Glutamatergic neuron (in vitro differentiated cells): ENCODE measurements around the gene CNTNAP2. TPM values are rescaled to one million over a fixed set of nuclear protein-coding genes. Genes with fewer than 3 reads are reported as not detected.

ENCODE experiments used
- DNase-seq: peaks from one replicate; pipeline ENCODE4 v3.0.0; 2022
- H3K27ac Mint-ChIP-seq: one replicate; pipeline ENCODE4 v1.8.0; 2020; ENCODE audit warnings: mild to moderate bottlenecking, mixed read lengths, inconsistent platforms; ENCODE audit not compliant: unreplicated experiment
- H3K27me3 Mint-ChIP-seq: one replicate; pipeline ENCODE4 v1.8.0; 2020; ENCODE audit warnings: mild to moderate bottlenecking, moderate library complexity, mixed read lengths, inconsistent platforms; ENCODE audit not compliant: unreplicated experiment
- H3K36me3 Mint-ChIP-seq: one replicate; pipeline ENCODE4 v1.8.0; 2020; ENCODE audit warnings: mild to moderate bottlenecking, mixed read lengths, inconsistent platforms; ENCODE audit not compliant: unreplicated experiment
- H3K4me1 Mint-ChIP-seq: one replicate; pipeline ENCODE4 v1.8.0; 2020; ENCODE audit warnings: mild to moderate bottlenecking, low read depth, mixed read lengths, inconsistent platforms; ENCODE audit not compliant: unreplicated experiment
- H3K4me3 Mint-ChIP-seq: one replicate; pipeline ENCODE4 v1.8.0; 2020; ENCODE audit warnings: mild to moderate bottlenecking, mixed read lengths, inconsistent platforms; ENCODE audit not compliant: unreplicated experiment
- H3K9me3 Mint-ChIP-seq: one replicate; pipeline ENCODE4 v1.8.0; 2020; ENCODE audit warnings: mild to moderate bottlenecking, moderate library complexity, mixed read lengths, inconsistent platforms; ENCODE audit not compliant: unreplicated experiment
- CTCF ChIP-seq: fragments of 200-600 bp; sonication (generic); IDR thresholded peaks from one replicate; pipeline ENCODE4 v1.5.0; 2021; ENCODE audit not compliant: partially characterized antibody, unreplicated experiment
- total RNA-seq: library from RNA; stranded (reverse); fragmentation: NEBNext Ultra II Directional; extraction: Animal tissue kit (Norgen Biotek cat#: 25700); gene quantifications from one replicate; pipeline ENCODE4 v1.2.1, GENCODE V29; 2021; ENCODE audit not compliant: unreplicated experiment

The CNTNAP2 gene
- total RNA-seq, 1 donor from 2014 or later = 25.8 TPM

- no peaks in the 10 kb centered on the region for H3K27me3 Mint-ChIP-seq
- DNase-seq = no peak
- no peaks in the 10 kb centered on the region for H3K36me3 Mint-ChIP-seq
- no peak overlapping the region for H3K4me3 Mint-ChIP-seq
- no peak for TF ChIP-seq CTCF
- H3K9me3 Mint-ChIP-seq = peaks cover 4% of the 10 kb centered on the region
- peaks cover 5% of the 10 kb centered on the region for H3K4me1 Mint-ChIP-seq
- H3K27ac Mint-ChIP-seq = no peak overlapping the region
Observed at GRCh38 chr7:147183276-147183675, 1066.7 kb downstream of the CNTNAP2 start.

DNA sequence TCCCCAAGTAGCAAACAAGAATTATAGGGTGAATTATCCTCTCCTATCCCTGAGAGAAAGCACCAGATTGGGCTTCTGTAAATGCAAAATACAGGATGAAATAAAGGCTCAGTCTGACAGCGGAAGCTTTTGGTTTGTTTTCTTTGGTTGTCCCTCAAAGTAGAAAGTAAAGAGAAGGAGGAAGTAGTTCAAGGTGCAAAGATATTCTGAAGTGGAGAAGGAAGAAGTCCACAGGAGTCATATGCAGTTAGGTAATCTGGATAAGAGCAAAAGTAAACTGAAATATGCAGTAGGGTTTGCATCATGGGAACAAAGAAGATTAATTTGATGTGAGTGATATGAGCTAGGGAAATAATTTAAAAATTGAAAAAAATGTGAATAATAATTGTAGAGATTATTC is 1071.9 kb downstream of the CNTNAP2 start:
- H3K27ac Mint-ChIP-seq = no peak overlapping the region
- H3K9me3 Mint-ChIP-seq = no peaks in the 10 kb centered on the region
- H3K27me3 Mint-ChIP-seq = no peaks in the 10 kb centered on the region
- H3K36me3 Mint-ChIP-seq = no peaks in the 10 kb centered on the region
- H3K4me1 Mint-ChIP-seq = no peaks in the 10 kb centered on the region
- TF ChIP-seq CTCF = no peak
- no peak overlapping the region for H3K4me3 Mint-ChIP-seq
- no peak for DNase-seq

DNA sequence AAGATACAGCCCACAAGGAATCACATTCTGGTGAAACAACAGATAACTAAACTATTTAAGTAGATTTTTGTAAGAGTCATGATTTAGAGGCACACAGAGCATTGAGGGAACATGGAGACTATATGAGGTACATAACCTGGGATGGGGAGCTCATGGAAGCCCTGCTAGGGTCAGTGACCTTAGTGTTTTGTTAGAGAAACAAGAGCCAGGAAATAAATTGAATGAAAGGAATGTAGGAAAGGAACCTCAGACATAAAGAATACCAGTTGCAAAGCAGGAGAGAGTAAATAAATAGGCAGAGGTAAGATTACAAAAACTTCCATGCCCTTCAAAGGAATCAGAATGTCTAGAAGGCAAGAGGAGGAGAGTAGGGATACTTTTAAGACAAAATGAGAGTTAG is 1076.9 kb downstream of the CNTNAP2 start:
- Mint-ChIP-seq H3K27me3 (no peaks in the 10 kb centered on the region), H3K4me1 (no peaks in the 10 kb centered on the region), H3K9me3 (no peaks in the 10 kb centered on the region), H3K27ac (no peak overlapping the region), H3K36me3 (no peaks in the 10 kb centered on the region), H3K4me3 (no peak overlapping the region)
- no peak for DNase-seq
- no peak for TF ChIP-seq CTCF

GRCh38 chr7:147196481-147196880 is 1079.9 kb downstream of the CNTNAP2 start:
- no peak for DNase-seq

GRCh38 chr7:147197006-147197405 is 1080.4 kb downstream of the CNTNAP2 start:
- Mint-ChIP-seq H3K4me3 (no peak overlapping the region), H3K27ac (no peak overlapping the region), H3K27me3 (no peaks in the 10 kb centered on the region), H3K9me3 (no peaks in the 10 kb centered on the region), H3K36me3 (no peaks in the 10 kb centered on the region), H3K4me1 (no peaks in the 10 kb centered on the region)
- TF ChIP-seq CTCF = no peak
- no peak for DNase-seq

More at GRCh38 chr7:147196481-147196880, 1079.9 kb downstream of the CNTNAP2 start:
- no peak overlapping the region for H3K27ac Mint-ChIP-seq
- H3K4me1 Mint-ChIP-seq = no peaks in the 10 kb centered on the region
- no peak overlapping the region for H3K4me3 Mint-ChIP-seq
- no peaks in the 10 kb centered on the region for H3K36me3 Mint-ChIP-seq
- no peaks in the 10 kb centered on the region for H3K27me3 Mint-ChIP-seq
- no peak for TF ChIP-seq CTCF
- no peaks in the 10 kb centered on the region for H3K9me3 Mint-ChIP-seq
